H1 (cell line): ENCODE measurements around the gene TYR. TPM values are rescaled to one million over a fixed set of nuclear protein-coding genes. Genes with fewer than 3 reads are reported as not detected.

Experiments
- BCL11A ChIP-seq, 2 experiments: IDR thresholded peaks; one replicate each; pipeline ENCODE4 v1.6.1; 2011; ENCODE audit warnings: low read depth in 2 of 2, low read length in 2 of 2, mild to moderate bottlenecking in 2 of 2
- CEBPB ChIP-seq: IDR thresholded peaks from 2 replicates; pipeline ENCODE4 v1.6.1; 2012; ENCODE audit warnings: low read depth, low read length
- CHD1 ChIP-seq: IDR thresholded peaks from 2 replicates; pipeline ENCODE4 v1.6.1; 2012; ENCODE audit warnings: low read depth, low read length, improper control_type of control experiment
- CHD7 ChIP-seq: fragments of 300-600 bp; sonication (generic); IDR thresholded peaks from 2 replicates; pipeline ENCODE4 v1.7.1; 2012; ENCODE audit warnings: low read length, moderate library complexity, mild to moderate bottlenecking, inconsistent platforms; ENCODE audit not compliant: insufficient replicate concordance
- EP300 ChIP-seq, 2 experiments: IDR thresholded peaks; 1 replicate in 1 of 2; 2 replicates in 1 of 2; pipeline ENCODE4 v1.6.1; 2011 to 2012; ENCODE audit warnings: low read depth in 2 of 2, low read length in 2 of 2, mild to moderate bottlenecking in 2 of 2, borderline replicate concordance in 1 of 2, inconsistent platforms in 1 of 2, moderate library complexity in 1 of 2
- KDM1A ChIP-seq: fragments of 200-600, 300-600 bp; sonication (generic); IDR thresholded peaks from 2 replicates; pipeline ENCODE4 v1.7.1; 2016; ENCODE audit warnings: mild to moderate bottlenecking, low read length, borderline replicate concordance
- MAFK ChIP-seq: IDR thresholded peaks from 2 replicates; pipeline ENCODE4 v1.6.1; 2012; ENCODE audit warnings: low read depth, mild to moderate bottlenecking, improper control_type of control experiment, low read length
- POLR2A ChIP-seq, 2 experiments: IDR thresholded peaks; 1 replicate in 1 of 2; 2 replicates in 1 of 2; pipeline ENCODE4 v1.6.1; 2011; ENCODE audit warnings: low read depth in 2 of 2, low read length in 2 of 2, mild to moderate bottlenecking in 2 of 2; ENCODE audit errors: control extremely low read depth in 1 of 2
- RNF2 ChIP-seq: fragments of 200-900, 300-1000 bp; sonication (generic); IDR thresholded peaks from 2 replicates; pipeline ENCODE4 v1.7.1; 2016; ENCODE audit warnings: borderline replicate concordance, low read depth, mild to moderate bottlenecking, antibody characterized with exemption, low read length; ENCODE audit not compliant: poor library complexity, severe bottlenecking; ENCODE audit errors: missing control alignments
- SIN3A ChIP-seq, 2 experiments: IDR thresholded peaks in 1 of 2; conservative IDR thresholded peaks in 1 of 2; 2 replicates each; pipeline ENCODE4 v1.6.1; 2011 to 2012; ENCODE audit warnings: low read length in 2 of 2, improper control_type of control experiment in 1 of 2, low read depth in 1 of 2, mild to moderate bottlenecking in 1 of 2
- SIRT6 ChIP-seq: IDR thresholded peaks from one replicate; pipeline ENCODE4 v1.7.1; 2012; ENCODE audit warnings: low read length, inconsistent platforms
- TAF1 ChIP-seq: IDR thresholded peaks from 2 replicates; pipeline ENCODE4 v1.6.1; 2011; ENCODE audit warnings: mild to moderate bottlenecking, low read depth, low read length
- polyA plus RNA-seq, 7 experiments: library from polyadenylated mRNA; depleted of rRNA in 3 of 7; stranded (reverse) in 5 of 7; unstranded in 2 of 7; fragments of >200 nt in 5 of 7; fragments of 200-250 nt in 2 of 7; gene quantifications; 1 replicate in 5 of 7; 2 replicates in 1 of 7; 4 replicates in 1 of 7; pipeline versions ENCODE4 v1.2.1 to v1.2.3, GENCODE V29; 2011 to 2013; ENCODE audit warnings: missing spikeins in 2 of 7, mixed read lengths in 2 of 7
- total RNA-seq: library from RNA; stranded (reverse); fragmentation: NEBNext Ultra II Directional; extraction: Animal tissue kit (Norgen Biotek cat#: 25700); gene quantifications from 2 replicates; pipeline ENCODE4 v1.2.1, GENCODE V29; 2021

The TYR gene
- total and polyA plus RNA-seq, 2 of the 8 experiments (the other 6 are each of a cell fraction or from before 2014, with no cell fraction given), result not detected

DNA sequence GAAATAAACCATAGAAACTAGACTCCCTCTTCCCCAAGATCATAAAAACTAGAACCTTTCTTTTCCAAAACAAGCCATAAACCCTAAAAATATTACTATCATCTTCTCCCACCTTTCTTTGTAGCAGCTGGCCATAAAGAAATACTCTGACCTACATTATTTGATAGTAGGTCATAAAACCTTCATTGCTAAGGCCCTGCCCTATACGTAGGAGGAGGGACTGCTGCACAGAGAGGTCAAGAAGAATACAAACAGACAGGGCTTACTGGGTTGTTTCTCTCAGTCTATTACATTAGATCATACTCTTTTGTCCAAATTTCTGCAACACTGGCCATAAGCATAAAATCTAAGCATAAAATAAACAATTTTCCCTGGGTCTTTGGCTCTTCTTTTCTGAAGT, 101.5 kb downstream of the TYR start (continued):
- TF ChIP-seq CHD7 (no peak), SIRT6 (no peak), BCL11A (IDR thresholded peaks at IDR 0.05; ENCODE audit: low read depth in 2 of 2, low read length in 2 of 2) (no peak), KDM1A (no peak), EP300 (IDR thresholded peaks at IDR 0.05; ENCODE audit: borderline replicate concordance in 1 of 2, low read depth in 2 of 2, low read length in 2 of 2) (no peak), TAF1 (no peak), POLR2A (IDR thresholded peaks at IDR 0.05; ENCODE audit: control extremely low read depth in 1 of 2, low read depth in 2 of 2, low read length in 2 of 2) (no peak), MAFK (no peak), CHD1 (no peak), CEBPB (no peak), SIN3A (conservative IDR thresholded peaks at IDR 0.05 in 1 of 2, IDR thresholded peaks at IDR 0.05 in 1 of 2; ENCODE audit: low read depth in 1 of 2, low read length in 2 of 2) (no peak), RNF2 (no peak)
